Trophoblast cell (in vitro differentiated cells and primary cell): ENCODE measurements around the gene ZNF680.
"Not testable (repeated sequence)": the region's sequence is repeated elsewhere in the genome, so short reads cannot be mapped to it uniquely, and the experiment has no call there.

Experiments used
- DNase-seq, 2 donors: peaks; one replicate each; pipeline ENCODE4 v3.0.0-alpha.2; 2016
- H2AFZ ChIP-seq: 2 replicates; pipeline ENCODE4 v1.6.1; 2013; ENCODE audit warnings: low read length, moderate library complexity, mild to moderate bottlenecking; ENCODE audit not compliant: insufficient read depth, poor library complexity
- H2AK5ac ChIP-seq: 2 replicates; pipeline ENCODE4 v1.6.1; 2013; ENCODE audit warnings: mild to moderate bottlenecking, low read length
- H2BK120ac ChIP-seq: 2 replicates; pipeline ENCODE4 v1.6.1; 2013; ENCODE audit warnings: low read length, mild to moderate bottlenecking, moderate library complexity; ENCODE audit not compliant: insufficient read depth, poor library complexity
- H2BK12ac ChIP-seq: 2 replicates; pipeline ENCODE4 v1.6.1; 2013; ENCODE audit warnings: mild to moderate bottlenecking, low read length, moderate library complexity
- H2BK5ac ChIP-seq: 2 replicates; pipeline ENCODE4 v1.6.1; 2013; ENCODE audit warnings: low read length, low read depth, moderate library complexity, mild to moderate bottlenecking; ENCODE audit not compliant: poor library complexity
- H3K14ac ChIP-seq: 2 replicates; pipeline ENCODE4 v1.6.1; 2013; ENCODE audit warnings: mild to moderate bottlenecking, low read length
- H3K18ac ChIP-seq: 2 replicates; pipeline ENCODE4 v1.6.1; 2013; ENCODE audit warnings: mild to moderate bottlenecking, low read length
- H3K23ac ChIP-seq: 2 replicates; pipeline ENCODE4 v1.6.1; 2013; ENCODE audit warnings: low read length
- H3K27ac ChIP-seq: 2 replicates; pipeline ENCODE4 v1.5.1; 2013; ENCODE audit warnings: low read depth, mild to moderate bottlenecking, inconsistent platforms, low read length, moderate library complexity
- H3K27me3 ChIP-seq: 2 replicates; pipeline ENCODE4 v1.6.1; 2013; ENCODE audit warnings: inconsistent platforms, mild to moderate bottlenecking, low read length, moderate library complexity; ENCODE audit not compliant: insufficient read depth
- H3K36me3 ChIP-seq, 2 experiments: 1 replicate in 1 of 2; 2 replicates in 1 of 2; pipeline ENCODE4 v1.6.1; 2013; ENCODE audit warnings: low read length in 2 of 2, mild to moderate bottlenecking in 2 of 2, moderate library complexity in 1 of 2; ENCODE audit not compliant: insufficient read depth in 2 of 2, control insufficient read depth in 1 of 2
- H3K4ac ChIP-seq: 2 replicates; pipeline ENCODE4 v1.6.1; 2013; ENCODE audit warnings: low read depth, mild to moderate bottlenecking, low read length, moderate library complexity
- H3K4me1 ChIP-seq, 2 experiments: 1 replicate in 1 of 2; 2 replicates in 1 of 2; pipeline ENCODE4 v1.6.1; 2013; ENCODE audit warnings: low read length in 2 of 2, mild to moderate bottlenecking in 2 of 2, moderate library complexity in 1 of 2; ENCODE audit not compliant: insufficient read depth in 2 of 2, control insufficient read depth in 1 of 2
- H3K4me2 ChIP-seq: 2 replicates; pipeline ENCODE4 v1.6.1; 2013; ENCODE audit warnings: inconsistent platforms, mild to moderate bottlenecking, low read length, moderate library complexity
- H3K4me3 ChIP-seq: 2 replicates; pipeline ENCODE4 v1.5.1; 2013; ENCODE audit warnings: mild to moderate bottlenecking, low read depth, low read length, inconsistent platforms
- H3K79me1 ChIP-seq: one replicate; pipeline ENCODE4 v1.6.1; 2013; ENCODE audit warnings: low read length
- H3K79me2 ChIP-seq: 2 replicates; pipeline ENCODE4 v1.6.1; 2013; ENCODE audit warnings: low read length, mild to moderate bottlenecking; ENCODE audit not compliant: control insufficient read depth, insufficient read depth, poor library complexity
- H3K9ac ChIP-seq: 2 replicates; pipeline ENCODE4 v1.6.1; 2013; ENCODE audit warnings: mild to moderate bottlenecking, low read length
- H3K9me3 ChIP-seq: 2 replicates; pipeline ENCODE4 v1.6.1; 2013; ENCODE audit warnings: low read depth, mild to moderate bottlenecking, control low read depth, inconsistent platforms, low read length; ENCODE audit not compliant: insufficient read depth
- H4K12ac ChIP-seq: 2 replicates; pipeline ENCODE4 v1.6.1; 2013; ENCODE audit warnings: low read depth, mild to moderate bottlenecking, low read length, moderate library complexity
- H4K8ac ChIP-seq: 2 replicates; pipeline ENCODE4 v1.6.1; 2013; ENCODE audit warnings: low read depth, mild to moderate bottlenecking, low read length, moderate library complexity
- H4K91ac ChIP-seq: one replicate; pipeline ENCODE4 v1.6.1; 2013; ENCODE audit warnings: low read depth, mild to moderate bottlenecking, low read length, moderate library complexity
- WGBS: extraction: QIAGEN DNeasy Blood & Tissue Kit; methylation state at CpG from one replicate; pipeline ENCODE4 v1.1.7; 2013; ENCODE audit warnings: missing lambda C conversion rate; ENCODE audit not compliant: insufficient read length, insufficient coverage; ENCODE audit errors: extremely low coverage; 5-methylcytosine and 5-hydroxymethylcytosine counted together

Gene ZNF680

DNA sequence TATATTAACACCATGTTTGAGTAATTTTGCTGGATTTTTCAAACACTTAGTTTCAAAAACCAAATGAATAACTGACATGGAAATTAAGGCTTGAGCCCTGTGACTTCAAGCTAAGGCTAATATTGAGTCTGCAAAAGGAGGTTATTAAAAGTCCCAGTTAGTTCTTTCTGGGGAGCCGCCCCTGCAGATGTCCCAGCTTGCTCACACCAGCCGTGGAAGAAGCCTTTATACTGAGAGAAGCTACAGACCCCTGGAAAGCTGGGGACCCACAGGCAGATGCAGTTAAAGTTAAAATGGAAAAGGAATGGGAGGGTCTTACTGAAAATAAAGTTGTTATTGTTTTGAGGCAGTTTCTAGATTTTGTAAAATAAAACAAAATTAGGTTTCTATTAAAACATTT, 18.5 kb upstream of the ZNF680 start:
- Histone ChIP-seq H4K8ac (no peak overlapping the region), H4K12ac (no peak overlapping the region), H3K36me3 (no peaks in the 10 kb centered on the region), H3K4ac (no peak overlapping the region), H2AK5ac (no peak overlapping the region), H3K14ac (no peak overlapping the region), H3K79me2 (no peaks in the 10 kb centered on the region), H3K23ac (no peak overlapping the region), H3K9me3 (peaks cover 13% of the 10 kb centered on the region), H2BK120ac (no peak overlapping the region), H2BK12ac (no peak overlapping the region), H3K9ac (no peak overlapping the region), H4K91ac (no peak overlapping the region), H3K27me3 (no peaks in the 10 kb centered on the region), H3K4me3 (no peak overlapping the region), H3K4me2 (no peak overlapping the region), H2AFZ (no peak overlapping the region), H3K18ac (no peak overlapping the region), H3K79me1 (no peaks in the 10 kb centered on the region), H2BK5ac (no peak overlapping the region), H3K27ac (no peak overlapping the region), H3K4me1 (no peaks in the 10 kb centered on the region)
- no CpG with 5 or more reads among the region's 2 CpGs for WGBS
- no peak for DNase-seq

DNA sequence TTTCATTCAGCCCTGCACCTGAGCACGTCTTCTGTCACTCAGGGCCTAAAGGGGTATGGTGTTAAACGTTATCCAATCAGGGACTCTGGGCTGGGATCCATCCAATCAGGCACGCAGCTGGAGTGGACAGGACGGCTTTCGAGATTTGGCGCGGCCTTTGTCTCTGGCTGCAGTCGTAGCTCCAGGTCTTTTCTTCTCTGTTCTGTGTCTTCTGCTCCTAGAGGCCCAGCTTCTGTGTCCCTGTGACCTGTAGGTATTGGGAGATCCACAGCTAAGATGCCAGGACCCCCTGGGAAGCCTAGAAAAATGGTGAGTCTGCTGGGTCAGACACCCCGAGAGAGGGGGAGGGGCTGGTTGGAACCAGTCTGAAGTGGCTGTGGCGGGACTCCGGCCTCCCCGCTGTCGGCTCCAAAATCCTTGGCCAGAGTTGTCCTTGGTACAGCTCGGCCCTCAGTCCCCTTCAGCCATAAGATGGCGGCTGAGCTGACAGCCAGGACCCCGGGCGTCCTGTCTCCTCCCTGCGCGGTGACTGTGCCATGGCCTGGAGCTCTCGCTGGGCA, 11.7 kb upstream of the ZNF680 start:
- H2BK5ac ChIP-seq, result no peak overlapping the region
- no peak overlapping the region for H4K8ac ChIP-seq
- H3K9ac ChIP-seq, result peak overlapping the region; percentile 15
- no peak overlapping the region for H2BK120ac ChIP-seq
- H2AFZ ChIP-seq, result no peak overlapping the region
- no peak overlapping the region for H3K27ac ChIP-seq
- no peaks in the 10 kb centered on the region for H3K27me3 ChIP-seq
- H3K14ac ChIP-seq, result no peak overlapping the region
- no peak overlapping the region for H3K18ac ChIP-seq
- no peak overlapping the region for H4K91ac ChIP-seq
- peak; percentile 59 to 66 for DNase-seq
- H3K9me3 ChIP-seq, result peaks cover 25% of the 10 kb centered on the region
- H2AK5ac ChIP-seq, result no peak overlapping the region
- WGBS, result no CpG with 5 or more reads among the region's 20 CpGs
- H3K4me3 ChIP-seq, result peak overlapping the region; percentile 54
- H3K23ac ChIP-seq, result no peak overlapping the region
- H3K36me3 ChIP-seq, result no peaks in the 10 kb centered on the region
- no peaks in the 10 kb centered on the region for H3K4me1 ChIP-seq
- peak overlapping the region; percentile 41 for H3K4me2 ChIP-seq
- H4K12ac ChIP-seq, result no peak overlapping the region
- no peaks in the 10 kb centered on the region for H3K79me1 ChIP-seq
- no peak overlapping the region for H2BK12ac ChIP-seq
- H3K79me2 ChIP-seq, result no peaks in the 10 kb centered on the region
- no peak overlapping the region for H3K4ac ChIP-seq

DNA sequence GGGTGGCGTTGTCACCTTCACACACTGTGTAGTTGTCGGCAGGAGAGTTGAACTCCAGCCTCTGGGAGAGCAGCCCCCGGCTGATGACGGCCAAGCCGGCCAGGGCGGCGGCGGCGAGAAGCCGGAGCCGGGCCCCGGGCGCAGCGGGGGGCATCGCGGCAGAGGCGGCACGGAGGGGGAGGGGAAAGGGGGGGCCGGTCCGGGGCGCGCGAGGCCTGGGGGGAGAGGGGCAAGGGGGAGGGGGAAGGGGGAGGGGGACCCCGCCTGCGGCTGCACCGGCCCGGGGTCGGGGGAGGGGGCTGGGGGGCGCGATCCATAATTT, 7.4 kb upstream of the ZNF680 start:
- not testable (repeated sequence) for H2AFZ ChIP-seq, H3K23ac ChIP-seq, H3K4ac ChIP-seq, H3K4me1 ChIP-seq, H2BK12ac ChIP-seq, DNase-seq, H3K9ac ChIP-seq, H4K91ac ChIP-seq, H3K27me3 ChIP-seq, H3K79me1 ChIP-seq, H3K14ac ChIP-seq, H4K12ac ChIP-seq, H2BK120ac ChIP-seq, H3K36me3 ChIP-seq, H2BK5ac ChIP-seq, H3K27ac ChIP-seq, H4K8ac ChIP-seq, H3K79me2 ChIP-seq, H3K4me3 ChIP-seq, H3K18ac ChIP-seq, H2AK5ac ChIP-seq
- Histone ChIP-seq H3K4me2 (peak overlapping the region; percentile 16), H3K9me3 (peaks cover 37% of the 10 kb centered on the region)
- WGBS, result no CpG with 5 or more reads among the region's 30 CpGs

DNA sequence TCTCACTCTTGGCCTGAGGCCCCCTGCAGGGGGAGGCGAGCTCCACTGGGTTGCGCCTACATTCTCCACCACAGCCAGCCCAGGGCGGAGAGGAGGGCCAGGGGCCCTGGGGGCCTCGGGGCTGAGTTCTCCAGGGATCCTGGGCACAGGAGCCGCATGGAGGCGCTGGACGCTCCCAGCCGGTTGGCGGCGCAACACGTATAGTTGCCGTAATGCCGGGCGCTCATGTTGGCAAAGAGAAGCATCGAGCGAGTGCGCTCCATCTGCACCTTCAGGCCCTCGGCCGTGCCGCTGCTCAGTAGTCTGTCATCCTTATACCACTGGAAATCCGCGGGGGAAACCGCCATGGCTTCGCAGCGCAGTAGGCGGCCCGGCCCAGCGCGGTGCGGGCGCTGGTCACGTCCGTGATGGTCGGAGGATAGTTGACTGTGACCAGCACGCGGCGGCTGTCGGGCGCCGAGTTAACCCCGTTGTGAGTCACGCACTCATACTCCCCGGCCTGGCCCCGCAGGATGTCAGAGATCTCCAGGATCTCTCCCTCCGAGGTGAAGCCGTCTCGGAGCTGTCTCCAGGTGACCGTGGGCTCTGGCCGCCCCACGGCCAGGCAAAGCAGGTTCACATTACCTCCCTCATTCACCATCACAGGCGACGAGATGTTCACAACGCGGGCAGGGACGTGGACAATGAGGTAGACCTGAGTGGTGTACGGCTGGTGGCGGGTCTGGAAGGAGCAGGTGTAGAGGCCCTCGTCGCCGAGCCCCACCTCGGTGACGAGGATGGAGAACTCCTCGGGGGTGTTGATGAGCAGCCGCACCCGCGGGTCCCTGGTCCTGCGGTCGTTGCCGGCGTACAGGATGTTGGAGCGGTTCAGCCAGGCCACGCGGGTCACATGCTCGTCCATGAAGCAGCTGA, 6.8 kb upstream of the ZNF680 start:
- not testable (repeated sequence) for H2BK5ac ChIP-seq, H3K9ac ChIP-seq, H2AFZ ChIP-seq, H2BK120ac ChIP-seq, H3K79me1 ChIP-seq, H4K8ac ChIP-seq, H3K18ac ChIP-seq, H3K4me3 ChIP-seq, H2BK12ac ChIP-seq, H4K91ac ChIP-seq, H3K23ac ChIP-seq, H3K27ac ChIP-seq, H2AK5ac ChIP-seq, H3K14ac ChIP-seq, H3K4me1 ChIP-seq, H3K36me3 ChIP-seq, H3K27me3 ChIP-seq, H4K12ac ChIP-seq, H3K4ac ChIP-seq, H3K79me2 ChIP-seq
- peak overlapping the region; percentile 45 for H3K4me2 ChIP-seq
- DNase-seq, result peak; percentile 28 to 55
- peaks cover 33% of the 10 kb centered on the region for H3K9me3 ChIP-seq
- no CpG with 5 or more reads among the region's 74 CpGs for WGBS
